ENCODE measurements around the gene ZFYVE21. TPM values are rescaled to one million over a fixed set of nuclear protein-coding genes. Genes with fewer than 3 reads are reported as not detected.
"Not testable (repeated sequence)": the region's sequence is repeated elsewhere in the genome, so short reads cannot be mapped to it uniquely, and the experiment has no call there.

Gene ZFYVE21
- total RNA-seq, 1 donor from 2014 or later, result 53.9 TPM

GRCh38 chr14:103775506-103775905 lies 59.9 kb downstream of the ZFYVE21 start:
- Histone ChIP-seq H3K27me3 (ENCODE audit: control insufficient read depth, insufficient read depth, low read length) (no peaks in the 10 kb centered on the region), H3K4me3 (ENCODE audit: low read depth, low read length) (no peak overlapping the region), H3K36me3 (ENCODE audit: control insufficient read depth, insufficient read depth, low read length) (no peaks in the 10 kb centered on the region)
- DNase-seq (ENCODE audit: low read depth), result no peak
- no peak for TF ChIP-seq CTCF (IDR thresholded peaks at IDR 0.05; ENCODE audit: insufficient read depth, low read length, poor library complexity, severe bottlenecking)

- H3K4me3 ChIP-seq (ENCODE audit: low read depth, low read length); H3K27me3 ChIP-seq (ENCODE audit: control insufficient read depth, insufficient read depth, low read length); H3K36me3 ChIP-seq (ENCODE audit: control insufficient read depth, insufficient read depth, low read length); DNase-seq (ENCODE audit: low read depth): not testable (repeated sequence)
These were observed 60.7 kb downstream of the ZFYVE21 start for GRCh38 chr14:103776319-103776718.

- TF ChIP-seq CTCF (IDR thresholded peaks at IDR 0.05; ENCODE audit: insufficient read depth, low read length, poor library complexity, severe bottlenecking), result no peak
- Histone ChIP-seq H3K27me3 (ENCODE audit: control insufficient read depth, insufficient read depth, low read length) (no peaks in the 10 kb centered on the region), H3K36me3 (ENCODE audit: control insufficient read depth, insufficient read depth, low read length) (no peaks in the 10 kb centered on the region), H3K4me3 (ENCODE audit: low read depth, low read length) (no peak overlapping the region)
- no peak for DNase-seq (ENCODE audit: low read depth)
These were observed 66.8 kb downstream of the ZFYVE21 start for GRCh38 chr14:103782376-103782775.

Other genes with a start within 250 kb of the ZFYVE21 start
- gene CKB, start 193.0 kb upstream of the ZFYVE21 start, total RNA-seq, result 67.7 and 78.7 TPM in 2 replicates
- gene TRMT61A, start 186.6 kb upstream of the ZFYVE21 start, total RNA-seq, result 15.6 and 17.1 TPM in 2 replicates
- gene BAG5, start 153.2 kb upstream of the ZFYVE21 start, total RNA-seq, result 37.9 and 40.8 TPM in 2 replicates
- 83.8 and 86.7 TPM in 2 replicates for gene COA8, start 152.8 kb upstream of the ZFYVE21 start, total RNA-seq
- 266 and 280 TPM in 2 replicates for gene KLC1, start 86.6 kb upstream of the ZFYVE21 start, total RNA-seq
- gene XRCC3, start 359 bp upstream of the ZFYVE21 start, total RNA-seq, result 10.4 and 12.3 TPM in 2 replicates
- 7.3 and 10.5 TPM in 2 replicates for gene PPP1R13B, start 131.8 kb downstream of the ZFYVE21 start, total RNA-seq
- gene TDRD9, start 212.6 kb downstream of the ZFYVE21 start, total RNA-seq, result 6.5 and 7.3 TPM in 2 replicates
- not detected in 2 replicates for gene RD3L, start 226.7 kb downstream of the ZFYVE21 start, total RNA-seq